HG02763 (cell line): ENCODE results near the gene N4BP2L2.

ENCODE experiments used
- ATAC-seq: cut with Tn5 transposase; IDR thresholded peaks from one replicate; pipeline ENCODE4 v1.9.1; 2021; ENCODE audit warnings: mild to moderate bottlenecking, moderate library complexity; ENCODE audit not compliant: unreplicated experiment

Gene N4BP2L2

DNA sequence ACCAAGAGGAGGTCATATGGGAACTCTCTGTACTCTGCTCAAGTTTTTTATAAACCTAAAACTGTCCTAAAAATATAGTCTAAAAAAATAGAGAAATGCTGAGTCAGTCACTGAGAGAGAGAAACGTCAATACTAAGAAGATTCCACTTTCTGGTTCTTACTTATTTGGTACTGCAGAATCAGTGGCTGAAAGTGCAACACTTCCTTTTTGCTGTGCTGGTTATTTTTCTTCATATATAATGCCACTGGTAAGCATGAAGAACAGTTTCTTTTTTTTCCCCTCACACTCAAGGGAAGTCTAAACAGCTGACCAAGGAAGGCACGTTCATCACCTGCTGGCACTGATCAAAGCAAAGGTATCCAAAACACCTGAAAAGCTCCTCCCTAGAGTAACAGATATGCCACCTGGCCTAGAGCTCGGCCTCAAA lies 66.4 kb downstream of the N4BP2L2 start:
- ATAC-seq, result peak; percentile 69

DNA sequence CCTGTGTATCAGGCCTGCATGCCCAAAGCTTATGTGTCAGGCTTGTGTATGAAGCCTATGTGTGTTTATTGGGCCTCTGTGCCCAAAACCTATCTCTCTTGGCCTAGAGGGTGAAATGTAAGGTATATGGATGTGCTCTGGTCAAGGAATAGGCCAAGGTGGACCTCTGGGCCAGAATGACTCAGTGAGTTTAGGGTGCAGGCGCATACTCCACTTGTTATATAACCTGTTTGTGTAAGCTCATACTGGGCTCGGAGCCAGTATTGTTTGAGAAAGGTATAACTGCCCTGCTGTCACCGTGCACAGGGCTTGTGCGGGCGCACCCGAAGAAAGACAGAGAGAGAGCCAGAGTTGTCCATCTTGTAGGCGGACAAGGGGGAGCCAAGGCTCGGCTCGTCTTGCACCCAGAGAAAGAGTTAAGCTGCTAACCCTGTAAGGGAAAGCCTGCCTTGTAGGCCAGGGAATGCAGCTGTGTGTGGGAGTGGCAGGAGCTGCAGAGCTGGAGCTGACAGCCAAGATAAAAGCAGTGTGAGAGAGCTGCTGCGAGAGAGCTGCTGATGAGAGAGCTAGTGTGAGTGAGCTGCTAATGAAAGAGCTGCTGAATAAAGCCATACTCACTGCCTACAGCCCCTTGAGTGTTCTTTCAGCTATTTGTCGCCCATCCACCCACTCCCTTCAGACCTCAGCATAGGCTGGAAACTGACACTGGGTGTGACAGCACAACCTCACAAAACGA lies 67.2 kb downstream of the N4BP2L2 start:
- ATAC-seq, result no peak

DNA sequence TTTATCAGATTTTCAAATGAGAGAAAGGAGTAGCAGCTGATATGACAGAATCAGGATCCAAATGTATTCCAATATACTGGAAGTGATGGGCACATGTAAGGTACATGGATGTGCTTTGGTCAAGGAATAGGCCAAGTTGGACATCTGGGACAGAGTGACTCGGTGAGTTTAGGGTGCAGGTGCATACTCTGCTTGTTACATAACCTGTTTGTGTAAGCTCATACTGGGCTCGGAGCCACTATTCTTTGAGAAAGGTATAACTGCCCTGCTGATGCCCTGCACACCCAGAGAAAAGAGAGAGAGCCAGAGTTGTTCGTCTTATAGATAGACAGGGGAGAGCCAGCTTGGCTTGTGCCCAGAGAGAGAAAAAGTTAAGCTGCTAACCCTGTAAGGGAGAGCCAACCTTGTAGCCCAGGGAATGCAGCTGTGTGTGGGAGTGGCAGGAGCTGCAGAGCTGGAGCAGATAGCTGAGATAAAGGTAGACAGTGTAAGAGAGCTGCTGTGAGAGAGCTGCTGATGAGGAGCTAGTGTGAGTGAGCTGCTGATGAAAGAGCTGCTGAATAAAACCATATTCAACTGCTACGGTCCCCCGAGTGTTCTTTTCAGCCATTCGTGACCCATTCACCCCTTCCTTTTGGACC lies 70.0 kb downstream of the N4BP2L2 start:
- ATAC-seq, result no peak

DNA sequence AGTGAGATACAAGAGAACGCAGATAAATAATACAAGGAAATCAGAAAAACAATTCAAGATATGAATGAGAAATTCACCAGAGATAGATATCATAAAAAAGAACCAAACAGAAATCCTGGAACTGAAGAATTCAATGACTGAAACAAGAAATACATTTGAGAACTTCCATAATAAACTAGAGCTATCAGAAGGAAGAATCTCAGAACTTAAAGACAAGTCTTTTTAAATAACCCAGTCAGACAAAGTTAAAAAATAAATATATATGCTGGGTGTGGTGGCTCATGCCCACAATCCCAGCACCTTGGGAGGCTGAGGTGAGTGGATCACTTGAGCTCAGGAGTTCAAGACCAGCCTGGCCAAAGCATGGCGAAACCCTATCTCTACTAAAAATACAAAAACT lies 82.0 kb downstream of the N4BP2L2 start:
- no peak for ATAC-seq

DNA sequence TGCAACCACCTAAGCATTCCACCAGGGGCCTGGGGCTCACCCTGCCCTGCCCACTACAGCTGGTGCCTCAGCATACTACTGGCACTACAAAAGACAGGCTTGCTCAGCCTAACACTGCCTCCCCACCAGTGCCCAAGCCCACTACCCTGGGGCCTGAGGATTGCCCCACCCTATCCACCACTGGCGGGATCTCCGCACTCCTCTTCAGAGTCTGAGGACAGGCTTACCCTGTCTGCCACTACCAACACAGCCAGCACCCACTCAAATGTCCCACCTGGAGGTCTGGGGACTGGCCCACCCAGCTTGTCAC lies 83.0 kb downstream of the N4BP2L2 start:
- no peak for ATAC-seq

DNA sequence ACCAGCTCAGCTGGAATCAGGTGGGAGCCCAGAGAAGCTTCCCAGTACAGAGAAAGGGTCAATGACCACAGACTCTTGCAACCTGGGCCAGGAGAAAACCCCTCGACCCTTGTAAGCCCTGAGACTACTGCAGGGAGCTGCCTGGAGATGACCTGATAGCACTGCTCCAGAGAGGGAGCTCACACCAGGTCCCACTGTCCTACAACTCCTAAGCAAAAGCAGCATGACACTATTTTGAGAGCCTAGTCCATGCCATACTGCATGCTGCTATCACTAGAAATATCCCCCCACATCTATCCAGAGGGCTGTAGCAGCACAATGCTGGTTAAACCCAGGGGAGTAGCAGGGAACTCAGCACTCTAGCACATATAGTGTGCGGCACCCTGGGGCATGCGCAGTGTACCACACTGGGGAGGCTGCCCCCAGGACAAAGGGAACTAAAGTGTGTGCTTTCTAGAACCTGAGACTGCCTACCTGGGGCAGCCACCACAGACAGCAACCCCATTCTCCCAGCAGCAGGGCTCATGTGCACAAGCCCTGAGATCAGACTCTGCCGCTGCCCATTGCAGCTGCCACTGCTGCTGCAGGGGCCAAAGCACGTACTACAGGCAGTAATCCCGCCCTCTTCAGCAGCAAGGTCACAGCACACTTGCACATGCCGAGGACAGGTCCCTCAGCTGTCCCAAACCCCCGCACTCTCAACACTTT lies 83.6 kb downstream of the N4BP2L2 start:
- no peak for ATAC-seq

DNA sequence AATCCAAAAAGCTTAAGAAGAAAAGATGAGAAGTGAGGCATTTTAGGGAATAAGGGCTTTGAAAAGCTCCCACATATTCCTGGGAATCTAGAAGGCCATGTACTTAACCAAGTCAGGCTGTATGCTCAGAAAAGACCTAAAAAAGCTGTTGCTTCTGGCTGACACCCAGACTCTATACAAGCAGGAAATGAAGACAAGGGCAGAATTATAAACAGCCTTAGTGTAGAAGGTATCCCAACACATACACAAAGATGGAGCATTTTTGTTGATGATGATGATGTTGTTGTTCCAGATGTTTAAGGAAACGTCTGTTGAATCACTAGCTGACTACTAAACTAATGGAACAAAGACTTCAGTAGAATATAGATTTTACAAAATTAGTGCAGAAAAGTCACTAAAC lies 84.6 kb downstream of the N4BP2L2 start:
- ATAC-seq, result no peak

DNA sequence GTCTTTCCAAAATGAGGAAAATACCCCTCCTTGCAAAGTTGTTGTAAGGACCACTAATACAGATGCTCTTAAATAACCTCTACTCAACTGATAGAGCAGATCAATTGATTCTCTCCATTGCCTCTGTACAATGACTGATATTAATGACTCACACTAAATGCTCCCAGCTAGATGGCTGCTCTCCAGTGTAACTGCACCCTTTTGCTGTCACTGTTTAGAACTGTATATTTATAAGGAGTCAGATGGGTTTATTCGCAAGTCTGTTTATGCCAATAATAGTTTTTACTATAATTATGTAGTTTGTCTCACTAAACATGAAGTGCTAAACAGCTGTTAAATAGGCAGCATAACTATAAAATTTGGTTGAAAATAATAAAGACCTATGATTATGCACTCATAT lies 89.6 kb downstream of the N4BP2L2 start:
- ATAC-seq, result no peak

DNA sequence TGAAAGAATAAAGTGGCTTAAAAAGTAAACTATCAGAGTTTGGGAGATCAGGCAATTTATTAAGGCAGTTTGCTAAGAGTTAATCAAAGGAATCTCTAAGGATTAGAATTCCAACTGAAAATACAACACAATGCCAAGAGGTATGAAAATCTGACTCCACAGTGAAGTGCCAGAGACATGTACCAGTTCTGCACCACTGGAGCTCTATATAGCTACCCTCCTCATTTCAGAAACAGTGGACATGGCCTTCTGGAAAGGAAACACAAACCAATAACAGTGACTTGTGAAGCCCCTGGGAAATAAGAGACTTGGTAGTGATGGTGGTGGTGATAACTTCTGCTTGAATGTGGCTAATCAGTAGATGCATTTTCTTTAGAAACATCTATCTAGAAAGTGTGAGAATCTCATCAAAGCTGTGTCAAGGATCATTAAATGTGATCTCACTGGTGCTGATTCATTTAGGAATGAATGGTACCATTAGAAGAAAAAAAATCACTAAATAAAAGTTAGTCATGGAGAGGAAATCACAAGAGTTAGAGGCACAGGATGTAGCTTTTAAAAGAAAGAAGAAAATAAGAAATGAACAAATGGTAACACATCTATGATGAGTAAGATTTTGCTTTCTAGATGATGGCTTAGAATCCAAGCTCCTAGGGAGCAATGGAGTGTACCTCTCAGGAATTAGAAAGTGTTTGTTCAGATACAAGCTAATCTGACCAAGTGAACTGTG lies 90.5 kb downstream of the N4BP2L2 start:
- ATAC-seq, result no peak

DNA sequence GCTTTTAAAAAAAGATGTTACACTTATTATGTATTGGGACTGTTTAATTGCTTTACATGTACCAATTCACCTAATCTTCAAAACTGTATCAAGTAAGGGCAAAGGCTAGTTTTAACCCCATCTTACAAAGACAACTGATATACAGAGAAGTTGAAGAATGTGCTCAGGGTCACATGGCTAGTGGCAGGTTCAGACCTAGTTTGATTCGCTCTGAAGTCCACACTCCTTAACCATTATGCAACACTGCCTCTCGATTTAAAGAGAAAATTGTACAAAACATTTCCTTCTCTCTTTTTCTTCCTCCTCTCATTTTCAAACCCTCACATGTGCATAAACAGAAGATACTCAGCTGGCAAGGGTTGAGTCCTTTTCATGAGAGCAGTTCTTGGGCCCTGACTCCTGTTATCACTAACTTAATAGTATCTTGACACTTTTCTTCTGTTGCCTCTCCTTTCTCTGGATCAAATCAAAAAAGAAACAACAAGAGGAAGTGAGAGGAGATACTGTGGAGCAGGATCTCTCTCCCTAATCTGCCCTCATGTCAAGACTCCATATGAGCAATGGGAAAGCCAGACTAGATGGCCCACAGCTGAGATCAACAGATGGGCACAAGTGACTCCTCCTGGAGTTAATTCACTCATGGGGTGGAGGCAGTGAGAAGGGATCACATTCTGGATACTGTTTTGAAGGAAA lies 91.7 kb downstream of the N4BP2L2 start:
- no peak for ATAC-seq

DNA sequence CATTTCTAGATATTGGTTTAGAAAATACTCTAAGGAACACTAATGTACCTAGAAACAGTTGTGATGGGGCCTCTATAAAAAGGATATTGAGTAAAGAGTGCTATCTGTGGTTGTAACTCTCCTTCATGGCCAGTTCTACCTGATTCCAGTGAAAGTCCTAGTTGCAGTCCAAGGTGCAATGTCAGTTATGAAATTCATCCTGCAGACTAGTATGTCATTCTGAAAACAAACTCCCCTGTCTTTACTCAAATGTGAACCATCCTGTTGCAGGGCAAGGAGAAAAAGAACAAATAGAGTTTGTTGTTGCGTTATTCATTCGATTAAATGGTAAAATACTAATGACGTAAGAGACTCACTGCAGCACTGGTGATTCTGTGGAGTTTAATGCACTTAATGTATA lies 92.4 kb downstream of the N4BP2L2 start:
- no peak for ATAC-seq

DNA sequence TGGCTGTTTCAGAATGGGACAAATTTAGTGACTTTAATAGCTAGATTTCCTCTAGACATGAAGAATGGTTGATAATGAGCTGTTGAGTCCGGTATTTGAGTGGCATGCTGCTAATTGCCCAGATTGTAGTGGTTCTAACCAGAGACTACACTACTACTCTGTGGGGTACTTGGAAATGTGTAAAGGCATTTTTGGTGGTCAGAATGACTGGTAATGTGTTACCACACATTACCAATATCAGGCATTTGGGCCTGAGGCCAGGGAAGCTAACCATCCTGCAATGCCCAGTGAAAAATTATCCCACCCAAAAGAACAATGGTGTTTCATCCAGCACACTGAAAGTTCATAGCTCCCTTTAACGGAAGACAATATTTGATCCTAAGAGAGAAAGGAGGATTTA lies 93.1 kb downstream of the N4BP2L2 start:
- ATAC-seq, result no peak

DNA sequence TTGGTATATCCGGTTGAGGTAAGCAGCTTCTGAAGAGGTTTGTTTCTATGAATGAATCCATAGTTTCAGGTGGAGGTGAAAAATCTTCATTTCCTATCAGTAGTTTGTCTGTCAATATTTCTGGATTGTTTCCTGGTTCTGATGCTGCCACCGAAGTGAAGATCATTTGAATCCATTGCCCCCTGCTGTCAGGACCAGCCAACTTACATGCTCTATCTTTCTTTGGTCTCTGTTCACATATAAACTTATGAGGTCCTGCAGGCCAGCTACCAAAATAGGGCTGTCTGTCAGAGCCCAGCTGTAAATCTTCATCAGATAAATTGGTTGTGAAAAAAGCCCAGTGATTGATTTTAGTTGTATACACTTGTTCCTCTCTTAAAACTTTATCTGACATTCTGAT lies 95.5 kb downstream of the N4BP2L2 start:
- ATAC-seq, result peak; percentile 72

DNA sequence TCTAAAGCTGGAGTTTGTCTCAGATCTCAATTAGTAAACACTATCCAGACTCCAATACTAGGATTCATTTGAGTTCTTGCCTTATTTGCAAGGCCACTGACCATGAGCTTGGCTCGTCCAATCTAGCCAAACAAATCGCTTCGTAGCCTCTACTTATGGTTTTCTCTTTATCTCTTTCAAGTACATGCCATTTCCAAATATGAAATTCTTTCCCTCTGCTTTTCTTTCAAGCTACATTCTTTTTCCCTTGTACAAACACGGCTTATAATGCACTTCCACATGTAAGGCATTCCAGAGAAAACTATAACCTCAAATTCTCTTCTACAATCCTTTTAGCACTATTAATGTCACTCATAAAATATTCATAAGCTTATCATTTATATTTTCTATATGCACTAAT lies 99.7 kb downstream of the N4BP2L2 start:
- no peak for ATAC-seq

DNA sequence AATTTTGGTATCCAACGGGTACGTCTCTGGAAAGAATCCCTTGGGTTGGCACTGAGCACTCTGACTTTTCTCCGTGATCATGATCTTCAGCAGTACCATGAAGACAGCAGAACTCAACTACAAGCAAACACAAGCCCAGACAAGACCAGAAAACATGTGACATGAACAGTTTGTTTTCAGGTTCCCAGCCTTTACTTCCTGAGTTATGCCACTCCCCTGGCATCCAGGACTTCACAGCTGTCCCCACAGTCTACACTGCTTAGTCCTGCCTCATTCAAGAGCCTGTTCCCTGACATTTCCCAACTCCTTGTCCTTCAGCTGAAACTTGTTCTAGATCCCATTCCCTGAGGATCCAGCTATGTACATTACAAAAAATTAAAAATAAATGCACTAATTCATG lies 105.7 kb downstream of the N4BP2L2 start:
- no peak for ATAC-seq

DNA sequence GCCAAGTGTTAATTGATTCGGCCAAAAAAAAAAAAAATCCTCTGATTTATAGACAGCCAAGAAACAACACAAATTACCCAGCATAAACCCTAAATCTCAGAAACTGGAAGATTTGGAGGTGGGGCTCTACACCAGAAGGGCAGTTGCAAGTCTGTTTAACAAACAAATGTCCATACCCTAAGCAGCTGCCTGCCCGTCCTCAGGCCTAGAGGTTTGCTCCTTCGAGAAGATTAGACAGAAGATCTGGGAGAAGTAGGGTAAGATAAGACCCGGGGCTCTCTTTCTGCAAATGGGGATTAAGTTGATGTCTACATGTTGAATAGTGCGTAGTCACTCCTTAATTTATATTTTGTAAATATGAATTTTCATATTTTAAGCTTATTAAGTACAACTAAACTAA lies 107.2 kb downstream of the N4BP2L2 start:
- no peak for ATAC-seq

DNA sequence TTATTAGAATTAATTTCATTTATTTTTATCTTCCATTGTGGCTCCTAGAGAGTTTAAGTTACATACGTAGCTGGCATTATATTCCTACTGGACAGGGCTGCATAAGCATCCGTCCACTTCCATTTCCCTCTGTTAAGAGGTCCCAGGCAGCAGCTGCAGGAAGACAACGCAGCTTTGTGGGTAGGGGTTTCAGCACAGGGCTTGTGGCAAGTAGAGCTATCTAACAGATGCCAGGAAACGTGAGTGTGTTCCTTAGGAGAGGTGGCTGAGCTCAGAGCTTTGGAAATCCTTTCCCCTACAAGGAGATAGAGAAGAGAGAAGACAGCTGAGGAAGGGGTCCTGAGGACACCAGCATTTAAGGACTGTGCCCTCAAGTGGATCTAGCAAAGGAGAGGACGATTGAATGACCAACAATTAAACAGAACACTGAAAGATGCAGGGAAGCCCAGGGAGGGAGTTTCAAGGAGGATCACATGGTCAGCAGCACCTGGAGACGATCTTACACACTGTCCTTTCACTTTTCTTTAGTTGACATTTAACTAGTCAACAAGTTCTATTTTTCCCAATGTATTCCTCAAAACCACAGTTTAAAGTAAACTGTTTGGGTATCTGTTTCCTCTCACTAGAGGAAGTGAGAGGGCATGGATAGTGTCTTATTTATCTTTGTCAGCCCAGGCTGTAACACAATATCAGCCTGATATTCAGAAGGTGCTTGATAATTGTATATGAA lies 108.4 kb downstream of the N4BP2L2 start:
- no peak for ATAC-seq

DNA sequence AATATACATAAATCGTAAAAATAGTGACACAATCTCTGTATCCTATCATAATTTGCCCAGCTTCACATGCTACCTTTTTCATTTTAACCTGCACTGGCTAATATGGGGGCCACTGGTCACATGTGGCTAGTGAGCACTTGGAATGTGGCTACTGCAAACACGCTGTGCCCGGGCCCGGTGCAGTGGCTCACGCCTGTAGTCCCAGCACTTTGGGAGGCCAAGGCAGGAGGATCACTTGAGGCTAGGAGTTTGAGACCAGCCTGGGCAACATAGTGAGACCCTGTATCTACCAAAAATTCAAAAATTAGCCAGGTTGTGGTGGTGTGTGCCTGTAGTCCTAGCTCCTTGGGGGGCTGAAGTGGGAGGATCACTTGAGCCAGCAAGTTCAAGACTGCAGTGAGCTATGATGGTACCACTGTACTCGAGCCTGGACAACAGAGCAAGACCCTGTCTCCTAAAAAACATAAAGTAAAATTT lies 109.1 kb downstream of the N4BP2L2 start:
- no peak for ATAC-seq

DNA sequence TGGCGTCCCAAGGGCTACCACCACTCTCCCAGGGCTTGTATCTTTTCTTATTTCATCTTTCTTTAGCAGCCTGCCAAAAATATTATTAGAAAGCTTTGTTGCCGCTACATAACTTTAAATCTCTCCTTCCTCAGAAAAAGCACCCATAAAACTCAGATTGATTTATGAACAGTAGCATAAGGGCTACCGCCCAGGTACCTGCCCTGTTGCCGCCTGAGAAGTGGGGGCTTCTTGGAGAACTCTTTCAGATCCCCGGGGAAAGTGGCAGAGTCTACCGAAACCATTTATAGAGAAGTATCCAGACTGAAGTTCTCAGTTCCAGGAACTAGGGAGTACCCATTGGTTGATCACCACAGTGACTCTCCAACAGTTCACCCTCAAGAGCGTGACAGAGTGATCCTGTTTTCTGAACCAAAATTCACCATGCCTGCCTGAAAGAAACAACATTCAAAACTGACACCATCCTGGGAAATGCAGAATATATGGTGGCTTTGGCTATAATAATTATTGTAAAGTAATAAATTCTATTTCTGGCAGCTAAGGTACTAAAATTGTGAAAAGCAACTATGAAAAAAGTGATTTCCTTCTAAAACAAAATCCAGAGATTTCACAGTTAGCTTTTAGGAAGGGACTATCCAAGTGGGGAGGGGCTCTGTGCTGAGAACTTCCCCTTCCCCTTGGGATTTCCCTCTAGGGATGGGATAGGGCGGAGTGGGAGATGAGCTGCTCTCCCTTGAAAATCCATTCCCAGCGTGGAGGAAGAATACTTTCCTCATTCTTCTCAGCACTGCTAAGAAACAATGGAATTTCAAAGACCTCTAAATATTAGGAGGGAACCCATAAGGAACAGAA lies 109.8 kb downstream of the N4BP2L2 start:
- no peak for ATAC-seq
